SU-DHL-6 (cell line): ENCODE data around the gene SRP68.

Experiments used
- CTCF ChIP-seq: fragments of 200-600 bp; sonication (generic); IDR thresholded peaks from one replicate; pipeline ENCODE4 v1.5.1; 2017; ENCODE audit warnings: antibody characterized with exemption, mild to moderate bottlenecking, low read length, moderate library complexity; ENCODE audit not compliant: insufficient read depth, poor library complexity, severe bottlenecking
- EZH2phosphoT487 ChIP-seq: fragments of 200-600 bp; sonication (generic), shearing (Covaris generic); conservative IDR thresholded peaks from 2 replicates; pipeline ENCODE4 v1.6.1; 2018; ENCODE audit warnings: mild to moderate bottlenecking, antibody characterized with exemption, low read length, moderate library complexity, mixed read lengths

DNA sequence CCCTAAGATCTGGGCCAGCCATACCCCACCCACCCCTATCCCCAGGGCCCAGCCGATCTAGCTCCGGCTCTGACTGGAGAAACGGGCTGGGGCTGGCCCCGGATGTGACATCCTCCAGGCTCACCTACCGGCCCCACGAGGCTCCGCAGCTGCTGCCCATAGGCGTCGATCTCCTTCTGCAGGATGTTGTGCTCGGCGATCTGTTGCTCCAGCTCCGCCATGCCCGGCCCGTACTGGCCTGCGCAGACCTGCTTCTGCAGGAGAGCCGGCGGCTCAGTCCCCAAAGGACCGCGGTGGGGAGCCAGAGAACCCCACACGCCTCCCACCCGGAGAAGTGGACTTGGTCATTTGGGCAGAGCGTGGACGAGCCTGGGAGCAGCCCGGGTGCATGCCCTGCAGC is 50.0 kb downstream of the SRP68 start:
- TF ChIP-seq CTCF (no peak), EZH2phosphoT487 (no peak)
